Right lobe of liver (tissue), 6 donors: ENCODE data around the gene FIP1L1. TPM values are rescaled to one million over a fixed set of nuclear protein-coding genes. Genes with fewer than 3 reads are reported as not detected.

Experiments used
- ATAC-seq, 4 donors: fragments of 200-7000 bp; cut with Tn5 transposase; one replicate each; pipeline ENCODE4 v1.9.1; 2020; ENCODE audit warnings: mild to moderate bottlenecking in 4 of 4, moderate library complexity in 4 of 4
- DNase-seq, 3 donors: peaks; one replicate each; pipeline ENCODE4 v3.0.0-alpha.2; 2020
- H3K27ac ChIP-seq, 3 donors: fragments of 200-600 bp; one replicate each; pipeline ENCODE4 v1.8.0; 2022
- H3K27me3 ChIP-seq, 2 donors: fragments of 200-600 bp; one replicate each; pipeline ENCODE4 v1.8.0; 2022
- H3K36me3 ChIP-seq, 4 donors: fragments of 200-600 bp; sonication (generic) in 1 of 4; one replicate each; pipeline versions ENCODE4 v1.5.1 to v1.8.0; 2017 to 2022; ENCODE audit warnings: control low read depth in 1 of 4
- H3K4me1 ChIP-seq, 4 donors: fragments of 200-600 bp; sonication (generic) in 1 of 4; one replicate each; pipeline versions ENCODE4 v1.5.1 to v1.8.0; 2017 to 2022; ENCODE audit warnings: control low read depth in 1 of 4
- H3K4me3 ChIP-seq, 3 donors: fragments of 200-600 bp; one replicate each; pipeline ENCODE4 v1.8.0; 2022
- H3K9me3 ChIP-seq, 4 donors: fragments of 200-600 bp; sonication (generic) in 1 of 4; one replicate each; pipeline versions ENCODE4 v1.5.1 to v1.8.0; 2017 to 2022; ENCODE audit warnings: control low read depth in 1 of 4
- CTCF ChIP-seq, 4 donors: fragments of 200-600 bp in 3 of 4; fragments of 450-650 bp in 1 of 4; IDR thresholded peaks; one replicate each; pipeline versions ENCODE4 v1.5.1 to v1.8.0; 2016 to 2022; ENCODE audit warnings: antibody characterized with exemption in 4 of 4, mild to moderate bottlenecking in 2 of 4
- POLR2A ChIP-seq: fragments of 450-650 bp; IDR thresholded peaks from one replicate; pipeline ENCODE4 v1.6.1; 2017; ENCODE audit warnings: antibody characterized with exemption, mild to moderate bottlenecking
- WGBS: methylation state at CpG from one replicate; pipeline ENCODE4 v1.1.6; 2018; ENCODE audit warnings: low coverage, low lambda C conversion rate; ENCODE audit not compliant: insufficient coverage; ENCODE audit errors: missing lambda C conversion rate; 5-methylcytosine and 5-hydroxymethylcytosine counted together
- intact Hi-C, 2 donors: fragments of 100-400 bp; cut with DNase I; formaldehyde crosslinking; loops; one replicate each; pipeline versions ENCODE4 v1.11.2 to v1.14.1; 2022
- total RNA-seq, 6 experiments: library from RNA; depleted of rRNA in 2 of 6; stranded (reverse); fragments of >200 nt in 2 of 6; fragmentation: NEBNext Ultra II Directional in 3 of 6; extraction: Animal tissue kit (Norgen Biotek cat#: 25700) in 3 of 6; gene quantifications; one replicate each; pipeline versions ENCODE4 v1.1.0 to v1.2.4, GENCODE V29; 2016 to 2023
- donor health status: DM: no; HTN: yes; CAD: no.
- donor health status: DM: no; HTN: no; CAD: no.
- donor health status: DM: no; HTN: no; CAD: no.
- donor health status: DM: no; HTN: yes; CAD: no.
- donor health status: DM: no; HTN: yes; CAD: no.

Gene FIP1L1
- total RNA-seq, 6 experiments from 2014 or later = 12.9 to 19.7 (median 18.9) TPM

- no peak for DNase-seq
- intact Hi-C loops = no loop called here
- ATAC-seq = no peak
- TF ChIP-seq CTCF (IDR thresholded peaks at IDR 0.05) = no peak
- TF ChIP-seq POLR2A = no peak
- H3K4me1 ChIP-seq = no peaks in the 10 kb centered on the region
- H3K27me3 ChIP-seq = no peaks in the 10 kb centered on the region
- no peak overlapping the region for H3K27ac ChIP-seq
- WGBS = 67% methylated on average over 1 of the region's 1 CpG
- H3K36me3 ChIP-seq = no peaks in the 10 kb centered on the region
- H3K9me3 ChIP-seq = no peaks in the 10 kb centered on the region
- no peak overlapping the region for H3K4me3 ChIP-seq
Measured at GRCh38 chr4:53477636-53478035, 100.2 kb downstream of the FIP1L1 start.

GRCh38 chr4:53478671-53479456 is 101.4 kb downstream of the FIP1L1 start:
- no peaks in the 10 kb centered on the region for H3K9me3 ChIP-seq
- TF ChIP-seq POLR2A (no peak), CTCF (IDR thresholded peaks at IDR 0.05) (no peak)
- ATAC-seq = no peak
- no peak overlapping the region for H3K4me3 ChIP-seq
- no peaks in the 10 kb centered on the region for H3K27me3 ChIP-seq
- intact Hi-C loops = no loop called here
- DNase-seq = no peak
- H3K36me3 ChIP-seq = no peaks in the 10 kb centered on the region
- H3K4me1 ChIP-seq = no peaks in the 10 kb centered on the region
- 95% methylated on average over 4 of the region's 4 CpGs for WGBS
- no peak overlapping the region for H3K27ac ChIP-seq

GRCh38 chr4:53479736-53480525 is 102.5 kb downstream of the FIP1L1 start:
- 94% methylated on average over 5 of the region's 5 CpGs for WGBS
- intact Hi-C loops = no loop called here
- no peak overlapping the region for H3K4me3 ChIP-seq
- H3K36me3 ChIP-seq = no peaks in the 10 kb centered on the region
- ATAC-seq (no peak), DNase-seq (no peak)
- no peaks in the 10 kb centered on the region for H3K9me3 ChIP-seq
- TF ChIP-seq CTCF (IDR thresholded peaks at IDR 0.05) = no peak
- no peak for TF ChIP-seq POLR2A
- H3K27me3 ChIP-seq = no peaks in the 10 kb centered on the region
- no peaks in the 10 kb centered on the region for H3K4me1 ChIP-seq
- H3K27ac ChIP-seq = no peak overlapping the region

GRCh38 chr4:53480909-53481308 is 103.5 kb downstream of the FIP1L1 start:
- no peaks in the 10 kb centered on the region for H3K9me3 ChIP-seq
- H3K4me3 ChIP-seq = no peak overlapping the region
- WGBS = 94% methylated on average over 2 of the region's 2 CpGs
- no peak overlapping the region for H3K27ac ChIP-seq
- no peaks in the 10 kb centered on the region for H3K4me1 ChIP-seq
- intact Hi-C loops = no loop called here
- H3K36me3 ChIP-seq = no peaks in the 10 kb centered on the region
- no peak for DNase-seq
- TF ChIP-seq CTCF (IDR thresholded peaks at IDR 0.05) (no peak), POLR2A (no peak)
- ATAC-seq = no peak
- no peaks in the 10 kb centered on the region for H3K27me3 ChIP-seq
